MM.1S (cell line): ENCODE measurements around the gene FAM98A.

ENCODE experiments used
- DNase-seq: peaks from one replicate; pipeline ENCODE4 v3.0.0-alpha.2; 2015
- H2AFZ ChIP-seq: fragments of 300-600 bp; sonication (generic); 2 replicates; pipeline ENCODE4 v1.6.0; 2016; ENCODE audit warnings: antibody characterized with exemption, low read length
- H3F3A ChIP-seq: fragments of 300-600 bp; sonication (generic); 2 replicates; pipeline ENCODE4 v1.6.1; 2016; ENCODE audit warnings: mild to moderate bottlenecking, antibody characterized with exemption, low read length, moderate library complexity, mixed read lengths; ENCODE audit not compliant: insufficient read depth
- H3K27ac ChIP-seq: fragments of 300-600 bp; sonication (generic); 2 replicates; pipeline ENCODE4 v1.5.1; 2016; ENCODE audit warnings: mild to moderate bottlenecking, low read length
- H3K27me3 ChIP-seq: fragments of 300-600 bp; sonication (generic); replicated peaks from 2 replicates; pipeline ENCODE4 v1.6.0; 2016; ENCODE audit warnings: low read length; ENCODE audit not compliant: insufficient read depth
- H3K36me3 ChIP-seq: fragments of 300-600 bp; sonication (generic); replicated peaks from 2 replicates; pipeline ENCODE4 v1.6.1; 2016; ENCODE audit warnings: mild to moderate bottlenecking, low read length, mixed read lengths; ENCODE audit not compliant: insufficient read depth
- H3K4me1 ChIP-seq: fragments of 300-600 bp; sonication (generic); 2 replicates; pipeline ENCODE4 v1.6.1; 2016; ENCODE audit warnings: low read length, mixed read lengths
- H3K4me2 ChIP-seq: fragments of 300-600 bp; sonication (generic); 2 replicates; pipeline ENCODE4 v1.6.0; 2016; ENCODE audit warnings: low read depth, low read length
- H3K4me3 ChIP-seq: fragments of 300-600 bp; sonication (generic); 2 replicates; pipeline ENCODE4 v1.5.1; 2016; ENCODE audit warnings: low read length, mixed read lengths
- H3K79me2 ChIP-seq: fragments of 300-600 bp; sonication (generic); 2 replicates; pipeline ENCODE4 v1.6.1; 2016; ENCODE audit warnings: mixed run types, low read length, mixed read lengths
- H3K9ac ChIP-seq: fragments of 300-600 bp; sonication (generic); 2 replicates; pipeline ENCODE4 v1.6.1; 2016; ENCODE audit warnings: low read length, mixed read lengths
- H3K9me2 ChIP-seq: fragments of 300-600 bp; sonication (generic); replicated peaks from 2 replicates; pipeline ENCODE4 v1.6.1; 2016; ENCODE audit warnings: mild to moderate bottlenecking, low read length, mixed read lengths; ENCODE audit not compliant: insufficient read depth
- H3K9me3 ChIP-seq: fragments of 300-600 bp; sonication (generic); replicated peaks from 2 replicates; pipeline ENCODE4 v1.6.1; 2016; ENCODE audit warnings: mild to moderate bottlenecking, low read length, mixed read lengths; ENCODE audit not compliant: insufficient read depth
- H4K20me1 ChIP-seq: fragments of 300-600 bp; sonication (generic); 2 replicates; pipeline ENCODE4 v1.6.1; 2016; ENCODE audit warnings: mild to moderate bottlenecking, low read length, moderate library complexity, mixed read lengths; ENCODE audit not compliant: insufficient read depth
- EZH2 ChIP-seq: fragments of 300-600 bp; sonication (generic); optimal IDR thresholded peaks from 2 replicates; pipeline ENCODE3; 2017; ENCODE audit warnings: low read depth, mild to moderate bottlenecking, antibody characterized with exemption, low read length, mixed read lengths
- EZH2phosphoT487 ChIP-seq: fragments of 300-600 bp; sonication (generic); IDR thresholded peaks from 2 replicates; pipeline ENCODE4 v1.6.1; 2018; ENCODE audit warnings: antibody characterized with exemption, low read length
- TF ChIP-seq, protein P1 (sequence below): fragments of 300-600 bp; sonication (generic); IDR thresholded peaks from 2 replicates; pipeline ENCODE4 v1.5.1; 2016; ENCODE audit warnings: antibody characterized with exemption, low read length, mixed read lengths

FAM98A gene

GRCh38 chr2:33598561-33599174 is 431 bp downstream of the FAM98A start:
- H3K27me3 ChIP-seq, result no peaks in the 10 kb centered on the region
- peaks cover 1% of the 10 kb centered on the region; the same call in 1 of the 2 replicates for H3K36me3 ChIP-seq
- peak overlapping the region; percentile 80 for H2AFZ ChIP-seq
- no peaks in the 10 kb centered on the region for H4K20me1 ChIP-seq
- 0 out of 2 replicates have a peak, but pooled peaks cover 4% of the 10 kb centered on the region for H3F3A ChIP-seq
- H3K9me2 ChIP-seq, result no peaks in the 10 kb centered on the region
- DNase-seq, result peak; percentile 52
- peaks cover 5% of the 10 kb centered on the region for H3K4me1 ChIP-seq
- peak overlapping the region; percentile 94 for H3K9ac ChIP-seq
- H3K4me2 ChIP-seq, result peak overlapping the region; percentile 89
- peak overlapping the region; percentile 98 for H3K4me3 ChIP-seq
- peak overlapping the region; percentile 61 for H3K27ac ChIP-seq
- no peaks in the 10 kb centered on the region for H3K9me3 ChIP-seq
- TF ChIP-seq, protein P1, sequence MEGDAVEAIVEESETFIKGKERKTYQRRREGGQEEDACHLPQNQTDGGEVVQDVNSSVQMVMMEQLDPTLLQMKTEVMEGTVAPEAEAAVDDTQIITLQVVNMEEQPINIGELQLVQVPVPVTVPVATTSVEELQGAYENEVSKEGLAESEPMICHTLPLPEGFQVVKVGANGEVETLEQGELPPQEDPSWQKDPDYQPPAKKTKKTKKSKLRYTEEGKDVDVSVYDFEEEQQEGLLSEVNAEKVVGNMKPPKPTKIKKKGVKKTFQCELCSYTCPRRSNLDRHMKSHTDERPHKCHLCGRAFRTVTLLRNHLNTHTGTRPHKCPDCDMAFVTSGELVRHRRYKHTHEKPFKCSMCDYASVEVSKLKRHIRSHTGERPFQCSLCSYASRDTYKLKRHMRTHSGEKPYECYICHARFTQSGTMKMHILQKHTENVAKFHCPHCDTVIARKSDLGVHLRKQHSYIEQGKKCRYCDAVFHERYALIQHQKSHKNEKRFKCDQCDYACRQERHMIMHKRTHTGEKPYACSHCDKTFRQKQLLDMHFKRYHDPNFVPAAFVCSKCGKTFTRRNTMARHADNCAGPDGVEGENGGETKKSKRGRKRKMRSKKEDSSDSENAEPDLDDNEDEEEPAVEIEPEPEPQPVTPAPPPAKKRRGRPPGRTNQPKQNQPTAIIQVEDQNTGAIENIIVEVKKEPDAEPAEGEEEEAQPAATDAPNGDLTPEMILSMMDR, result no peak
- TF ChIP-seq EZH2 (no peak), EZH2phosphoT487 (no peak)
- H3K79me2 ChIP-seq, result peaks cover 48% of the 10 kb centered on the region

- Histone ChIP-seq H3K4me1 (peaks cover 5% of the 10 kb centered on the region), H3K9me3 (no peaks in the 10 kb centered on the region), H3K79me2 (peaks cover 54% of the 10 kb centered on the region), H3K9ac (no peak overlapping the region), H3K27ac (no peak overlapping the region), H3K4me3 (no peak overlapping the region), H3K9me2 (no peaks in the 10 kb centered on the region), H4K20me1 (no peaks in the 10 kb centered on the region), H3K4me2 (peak overlapping the region; percentile 89), H3K36me3 (peaks cover 5% of the 10 kb centered on the region; the same call in 1 of the 2 replicates), H3F3A (0 out of 2 replicates have a peak, but pooled peaks cover 4% of the 10 kb centered on the region), H3K27me3 (no peaks in the 10 kb centered on the region), H2AFZ (no peak overlapping the region)
- DNase-seq, result no peak
- no peak for TF ChIP-seq EZH2phosphoT487
- TF ChIP-seq, protein P1, result no peak
- TF ChIP-seq EZH2, result no peak
Measured at GRCh38 chr2:33597026-33597425, 2.1 kb downstream of the FAM98A start.

DNA sequence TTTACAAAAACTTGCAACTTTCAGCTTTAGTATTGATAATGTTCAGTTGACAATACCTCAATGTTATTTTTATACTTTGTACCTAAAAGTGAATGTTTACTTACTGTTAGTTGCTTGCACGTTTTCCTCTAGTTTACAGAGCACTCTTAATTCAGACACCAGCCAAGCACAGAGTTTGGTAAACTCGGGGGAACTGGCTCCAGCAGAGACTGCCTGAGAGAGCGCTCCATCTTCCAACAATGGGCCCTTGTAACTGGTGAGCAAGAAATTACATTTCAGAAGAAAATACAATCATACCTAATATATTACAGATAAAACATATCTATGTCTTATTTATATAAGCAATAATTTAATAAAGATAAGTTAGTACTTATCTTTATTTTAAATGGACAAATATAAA is 3.7 kb downstream of the FAM98A start:
- peaks cover 5% of the 10 kb centered on the region; the same call in 1 of the 2 replicates for H3K36me3 ChIP-seq
- H2AFZ ChIP-seq, result no peak overlapping the region
- H3K4me3 ChIP-seq, result no peak overlapping the region
- peaks cover 54% of the 10 kb centered on the region for H3K79me2 ChIP-seq
- H3K27me3 ChIP-seq, result no peaks in the 10 kb centered on the region
- H3K9me3 ChIP-seq, result no peaks in the 10 kb centered on the region
- H4K20me1 ChIP-seq, result no peaks in the 10 kb centered on the region
- TF ChIP-seq EZH2phosphoT487 (no peak), EZH2 (no peak)
- TF ChIP-seq, protein P1, result no peak
- peaks cover 5% of the 10 kb centered on the region for H3K4me1 ChIP-seq
- H3F3A ChIP-seq, result 0 out of 2 replicates have a peak, but pooled peaks cover 4% of the 10 kb centered on the region
- no peak for DNase-seq
- no peak overlapping the region for H3K27ac ChIP-seq
- no peak overlapping the region for H3K9ac ChIP-seq
- H3K4me2 ChIP-seq, result no peak overlapping the region
- H3K9me2 ChIP-seq, result no peaks in the 10 kb centered on the region
